D721Med (cell line): Measurements from ENCODE around the gene IGFALS.

Source experiments
- DNase-seq: peaks from one replicate; pipeline ENCODE4 v3.0.0; 2011; ENCODE audit warnings: low spot score; ENCODE audit not compliant: insufficient read length
- FAIRE-seq: peaks from 2 replicates; lab custom pipeline; 2011; peaks lifted over from hg19 to GRCh38; lab: Jason Lieb, UNC
- CTCF ChIP-seq: IDR thresholded peaks from 2 replicates; pipeline ENCODE4 v1.5.1; 2012; ENCODE audit warnings: mild to moderate bottlenecking, control low read depth; ENCODE audit not compliant: insufficient read depth; ENCODE audit errors: missing control alignments

Gene IGFALS

GRCh38 chr16:1817716-1818115 is 24.2 kb upstream of the IGFALS start:
- DNase-seq (no peak), FAIRE-seq (no peak)
- TF ChIP-seq CTCF = no peak

- no peak for FAIRE-seq
- no peak for DNase-seq
- TF ChIP-seq CTCF = no peak
These were observed 23.7 kb upstream of the IGFALS start for GRCh38 chr16:1817276-1817589.

- DNase-seq (no peak), FAIRE-seq (no peak)
- TF ChIP-seq CTCF = no peak
These were observed 23.1 kb upstream of the IGFALS start for GRCh38 chr16:1816396-1817275.

- DNase-seq (no peak), FAIRE-seq (no peak)
- no peak for TF ChIP-seq CTCF
These were observed 22.0 kb upstream of the IGFALS start for GRCh38 chr16:1815461-1815860.

GRCh38 chr16:1812732-1813163 is 19.2 kb upstream of the IGFALS start:
- DNase-seq (peak; percentile 56), FAIRE-seq (no peak)
- peak; percentile 44 for TF ChIP-seq CTCF

GRCh38 chr16:1810536-1810935 is 17.0 kb upstream of the IGFALS start:
- TF ChIP-seq CTCF = no peak
- FAIRE-seq (no peak), DNase-seq (no peak)

GRCh38 chr16:1810106-1810505 is 16.6 kb upstream of the IGFALS start:
- DNase-seq (no peak), FAIRE-seq (no peak)
- TF ChIP-seq CTCF = no peak
